Testis (tissue), 3 donors: ENCODE data around the gene PLEKHM3. TPM values are rescaled to one million over a fixed set of nuclear protein-coding genes. Genes with fewer than 3 reads are reported as not detected.

Source experiments
- DNase-seq: peaks from one replicate; pipeline ENCODE4 v3.0.0-alpha.2; 2019
- H3K27ac ChIP-seq, 2 donors: fragments of 200-600 bp; sonication (generic); one replicate each; pipeline ENCODE4 v1.5.1; 2019
- H3K27me3 ChIP-seq: fragments of 200-600 bp; sonication (generic); one replicate; pipeline ENCODE4 v1.5.1; 2019
- H3K36me3 ChIP-seq: fragments of 200-600 bp; sonication (generic); one replicate; pipeline ENCODE4 v1.5.1; 2017; ENCODE audit warnings: low read depth; ENCODE audit errors: missing control alignments
- H3K4me1 ChIP-seq: fragments of 200-600 bp; sonication (generic); one replicate; pipeline ENCODE4 v1.5.1; 2019
- H3K4me3 ChIP-seq, 2 donors: fragments of 200-600 bp; sonication (generic); one replicate each; pipeline ENCODE4 v1.5.1; 2017 to 2019
- H3K9me3 ChIP-seq: fragments of 200-600 bp; sonication (generic); one replicate; pipeline ENCODE4 v1.5.1; 2017
- POLR2A ChIP-seq: fragments of 450-650 bp; IDR thresholded peaks from one replicate; pipeline ENCODE4 v1.6.1; 2017; ENCODE audit warnings: antibody characterized with exemption, mild to moderate bottlenecking, moderate library complexity
- WGBS, 2 donors: methylation state at CpG; one replicate each; pipeline ENCODE4 v1.1.5; 2018; 5-methylcytosine and 5-hydroxymethylcytosine counted together
- intact Hi-C: fragments of 100-400 bp; cut with DNase I; formaldehyde crosslinking; loops from one replicate; pipeline ENCODE4 v1.15.1; 2023; ENCODE audit warnings: low total_unique reads
- polyA plus RNA-seq: library from polyadenylated mRNA; stranded (reverse); fragments of 350-450 nt; fragmentation: Illumina TruSeq; extraction: RNeasy Lipid Tissue Mini Kit (QIAGEN cat#74804); gene quantifications from one replicate; pipeline ENCODE4 v1.2.3, GENCODE V29; 2014; ENCODE audit warnings: low read depth, low replicate concordance; ENCODE audit not compliant: insufficient read depth
- total RNA-seq, 2 donors: library from RNA; depleted of rRNA; stranded (reverse); fragments of >200 nt; gene quantifications; one replicate each; pipeline ENCODE4 v1.2.3, GENCODE V29; 2016
- TF ChIP-seq, protein P1 (sequence below), 3 experiments: fragments of 450-650 bp in 2 of 3; fragments of 200-600 bp in 1 of 3; sonication (generic) in 1 of 3; IDR thresholded peaks; one replicate each; pipeline ENCODE4 v1.5.1; 2016 to 2019; ENCODE audit warnings: antibody characterized with exemption in 3 of 3, mild to moderate bottlenecking in 2 of 3, moderate library complexity in 1 of 3

Gene PLEKHM3
- total and polyA plus RNA-seq, 3 donors from 2014 or later = 12.5 to 24.6 (median 21.9) TPM

DNA sequence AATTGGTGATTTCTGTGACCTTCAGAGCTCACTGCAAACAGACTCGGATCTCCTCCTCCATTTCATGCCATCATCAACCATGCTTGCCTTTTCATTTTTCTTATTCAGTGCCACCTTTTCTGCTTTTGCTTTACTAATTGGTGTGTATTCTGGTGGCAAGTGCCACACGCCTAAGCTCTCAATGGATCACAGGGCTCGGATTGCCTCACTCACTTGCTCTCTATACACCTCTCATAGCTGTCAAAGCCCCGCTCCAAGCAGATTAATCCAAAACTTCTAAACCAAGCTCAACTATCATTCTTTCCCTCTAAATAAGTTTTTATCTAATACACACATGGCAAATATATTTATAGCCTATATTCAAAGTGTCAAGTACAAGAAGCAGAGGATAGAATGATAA lies 86.4 kb downstream of the PLEKHM3 start:
- no peak for DNase-seq
- Histone ChIP-seq H3K27me3 (no peaks in the 10 kb centered on the region), H3K27ac (no peak overlapping the region), H3K36me3 (no peaks in the 10 kb centered on the region), H3K4me3 (no peak overlapping the region), H3K4me1 (no peaks in the 10 kb centered on the region), H3K9me3 (no peaks in the 10 kb centered on the region)
- no peak for TF ChIP-seq POLR2A
- TF ChIP-seq, protein P1, sequence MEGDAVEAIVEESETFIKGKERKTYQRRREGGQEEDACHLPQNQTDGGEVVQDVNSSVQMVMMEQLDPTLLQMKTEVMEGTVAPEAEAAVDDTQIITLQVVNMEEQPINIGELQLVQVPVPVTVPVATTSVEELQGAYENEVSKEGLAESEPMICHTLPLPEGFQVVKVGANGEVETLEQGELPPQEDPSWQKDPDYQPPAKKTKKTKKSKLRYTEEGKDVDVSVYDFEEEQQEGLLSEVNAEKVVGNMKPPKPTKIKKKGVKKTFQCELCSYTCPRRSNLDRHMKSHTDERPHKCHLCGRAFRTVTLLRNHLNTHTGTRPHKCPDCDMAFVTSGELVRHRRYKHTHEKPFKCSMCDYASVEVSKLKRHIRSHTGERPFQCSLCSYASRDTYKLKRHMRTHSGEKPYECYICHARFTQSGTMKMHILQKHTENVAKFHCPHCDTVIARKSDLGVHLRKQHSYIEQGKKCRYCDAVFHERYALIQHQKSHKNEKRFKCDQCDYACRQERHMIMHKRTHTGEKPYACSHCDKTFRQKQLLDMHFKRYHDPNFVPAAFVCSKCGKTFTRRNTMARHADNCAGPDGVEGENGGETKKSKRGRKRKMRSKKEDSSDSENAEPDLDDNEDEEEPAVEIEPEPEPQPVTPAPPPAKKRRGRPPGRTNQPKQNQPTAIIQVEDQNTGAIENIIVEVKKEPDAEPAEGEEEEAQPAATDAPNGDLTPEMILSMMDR (IDR thresholded peaks at IDR 0.05) = no peak
- 90 to 97% methylated on average over 4 of the region's 4 CpGs for WGBS, 2 donors
- intact Hi-C loops = no loop called here

DNA sequence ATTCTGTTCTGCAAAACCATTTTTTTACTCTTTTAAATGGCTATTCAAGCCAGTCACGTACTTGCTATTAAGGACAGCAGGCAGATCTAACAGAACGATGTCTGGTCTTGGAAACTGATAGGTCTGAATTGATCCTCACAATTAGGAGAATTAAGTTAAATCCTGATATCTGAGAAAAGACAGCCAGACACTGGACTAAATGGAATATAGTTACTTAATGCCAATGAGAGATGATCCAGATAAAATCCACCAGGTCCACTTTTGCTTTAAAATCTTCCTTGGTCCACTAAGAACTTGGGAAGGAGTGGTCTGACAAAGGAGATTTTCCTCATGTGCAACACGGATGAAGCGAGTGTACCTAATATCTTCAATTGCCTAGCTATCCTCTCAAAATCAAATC lies 86.9 kb downstream of the PLEKHM3 start:
- no peaks in the 10 kb centered on the region for H3K36me3 ChIP-seq
- H3K27ac ChIP-seq = no peak overlapping the region
- intact Hi-C loops = no loop called here
- no peak overlapping the region for H3K4me3 ChIP-seq
- DNase-seq = no peak
- no peaks in the 10 kb centered on the region for H3K9me3 ChIP-seq
- TF ChIP-seq, protein P1 (IDR thresholded peaks at IDR 0.05) = no peak
- no peak for TF ChIP-seq POLR2A
- no peaks in the 10 kb centered on the region for H3K27me3 ChIP-seq
- H3K4me1 ChIP-seq = no peaks in the 10 kb centered on the region
- WGBS, 2 donors = 83 to 89% methylated on average over 4 of the region's 4 CpGs

DNA sequence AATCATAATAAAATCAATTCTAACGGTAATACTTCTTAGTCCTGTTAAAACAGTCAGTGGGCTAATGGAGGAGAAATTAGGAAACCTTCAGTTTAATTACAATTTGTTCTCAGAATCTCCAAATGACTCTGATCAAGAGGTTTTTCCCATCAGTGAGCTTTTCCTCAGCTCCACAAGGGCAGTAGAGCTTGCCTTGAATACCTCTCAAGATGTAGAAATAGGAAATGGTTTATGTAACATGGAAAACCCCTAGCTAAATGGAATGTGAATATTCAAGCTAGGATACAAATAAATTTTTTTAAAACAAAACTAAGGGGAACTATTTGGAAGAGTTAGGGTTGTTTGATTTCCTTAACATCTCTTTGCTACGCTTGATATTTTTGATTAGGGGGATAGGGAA lies 87.5 kb downstream of the PLEKHM3 start:
- no peaks in the 10 kb centered on the region for H3K4me1 ChIP-seq
- no peak for DNase-seq
- intact Hi-C loops = no loop called here
- H3K4me3 ChIP-seq = no peak overlapping the region
- TF ChIP-seq, protein P1 (IDR thresholded peaks at IDR 0.05) = no peak
- no peak for TF ChIP-seq POLR2A
- no peaks in the 10 kb centered on the region for H3K27me3 ChIP-seq
- H3K9me3 ChIP-seq = no peaks in the 10 kb centered on the region
- 77 to 85% methylated on average over 2 of the region's 2 CpGs for WGBS, 2 donors
- H3K27ac ChIP-seq = no peak overlapping the region
- no peaks in the 10 kb centered on the region for H3K36me3 ChIP-seq

DNA sequence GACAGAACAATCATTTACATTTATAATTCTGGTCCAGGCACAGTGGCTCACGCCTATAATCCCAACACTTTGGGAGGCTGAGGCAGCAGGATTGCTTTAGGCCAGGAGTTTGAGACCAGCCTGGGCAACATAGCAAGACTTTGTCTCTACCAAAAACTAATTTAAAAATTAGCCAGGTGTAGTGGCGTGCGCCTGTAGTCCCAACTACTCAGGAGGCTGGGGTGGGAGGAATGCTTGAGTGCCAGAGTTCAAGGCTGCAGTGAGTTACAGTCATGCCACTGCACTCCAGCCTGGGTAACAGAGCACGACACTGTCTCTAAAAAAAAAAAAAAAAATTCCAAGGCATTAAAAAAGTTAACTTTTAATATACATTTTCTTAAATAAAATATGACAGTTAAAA lies 88.1 kb downstream of the PLEKHM3 start:
- Histone ChIP-seq H3K4me1 (no peaks in the 10 kb centered on the region), H3K27me3 (no peaks in the 10 kb centered on the region), H3K36me3 (no peaks in the 10 kb centered on the region), H3K9me3 (no peaks in the 10 kb centered on the region), H3K27ac (no peak overlapping the region), H3K4me3 (no peak overlapping the region)
- TF ChIP-seq, protein P1 (IDR thresholded peaks at IDR 0.05) = no peak
- TF ChIP-seq POLR2A = no peak
- DNase-seq = no peak
- WGBS, 2 donors = 79 to 90% methylated on average over 4 of the region's 4 CpGs
- intact Hi-C loops = no loop called here

- Histone ChIP-seq H3K36me3 (no peaks in the 10 kb centered on the region), H3K4me3 (no peak overlapping the region), H3K27me3 (no peaks in the 10 kb centered on the region), H3K9me3 (no peaks in the 10 kb centered on the region), H3K4me1 (no peaks in the 10 kb centered on the region), H3K27ac (no peak overlapping the region)
- WGBS, 2 donors = 69 to 73% methylated on average over 1 of the region's 1 CpG
- DNase-seq = no peak
- intact Hi-C loops = no loop called here
- TF ChIP-seq, protein P1 (IDR thresholded peaks at IDR 0.05) = no peak
- no peak for TF ChIP-seq POLR2A
Measured at GRCh38 chr2:207936380-207936779, 88.9 kb downstream of the PLEKHM3 start.
